Esophagus mucosa (tissue), 1 donor: ENCODE data around the gene HBE1. TPM values are rescaled to one million over a fixed set of nuclear protein-coding genes. Genes with fewer than 3 reads are reported as not detected.
"Not testable (repeated sequence)": the region's sequence is repeated elsewhere in the genome, so short reads cannot be mapped to it uniquely, and the experiment has no call there.

ENCODE experiments used
- ATAC-seq: fragments of 200-7000 bp; cut with Tn5 transposase; one replicate; pipeline ENCODE4 v1.9.1; 2020
- total RNA-seq: library from RNA; stranded (reverse); gene quantifications from one replicate; pipeline ENCODE4 v1.2.4, GENCODE V29; 2023
- donor health status: DM: yes; HTN: yes; CAD: no.

HBE1 gene
- total RNA-seq, 1 donor from 2014 or later = not detected

GRCh38 chr11:5252192-5252918 is 17.4 kb downstream of the HBE1 start:
- ATAC-seq = no peak

GRCh38 chr11:5251746-5252145 is 18.0 kb downstream of the HBE1 start:
- no peak for ATAC-seq

GRCh38 chr11:5250543-5251204 is 19.1 kb downstream of the HBE1 start:
- ATAC-seq = no peak

GRCh38 chr11:5249807-5250396 is 19.8 kb downstream of the HBE1 start, which contains the start of gene HBG1:
HBG1 (minus strand) TSS chr11:5249857; CDS start chr11:5249804, 53 bp downstream.
- not testable (repeated sequence) for ATAC-seq

GRCh38 chr11:5248498-5248897 is 21.2 kb downstream of the HBE1 start:
- ATAC-seq = not testable (repeated sequence)

GRCh38 chr11:5247472-5248192 is 22.1 kb downstream of the HBE1 start:
- no peak for ATAC-seq

GRCh38 chr11:5246772-5247471 is 22.8 kb downstream of the HBE1 start:
- ATAC-seq = no peak

GRCh38 chr11:5245155-5245554 is 24.6 kb downstream of the HBE1 start:
- no peak for ATAC-seq

- ATAC-seq = no peak
These were observed 25.9 kb downstream of the HBE1 start for GRCh38 chr11:5243816-5244180.

- no peak for ATAC-seq
These were observed 26.6 kb downstream of the HBE1 start for GRCh38 chr11:5242933-5243815.

- ATAC-seq = no peak
These were observed 27.5 kb downstream of the HBE1 start for GRCh38 chr11:5242208-5242607.

- no peak for ATAC-seq
These were observed 28.3 kb downstream of the HBE1 start for GRCh38 chr11:5241458-5241857.

- ATAC-seq = no peak
These were observed 29.3 kb downstream of the HBE1 start for GRCh38 chr11:5240458-5240857.

GRCh38 chr11:5240056-5240455 is 29.7 kb downstream of the HBE1 start:
- no peak for ATAC-seq

- no peak for ATAC-seq
These were observed 30.7 kb downstream of the HBE1 start for GRCh38 chr11:5239046-5239445.

- no peak for ATAC-seq
These were observed 31.3 kb downstream of the HBE1 start for GRCh38 chr11:5238486-5238885.

- ATAC-seq = no peak
These were observed 32.3 kb downstream of the HBE1 start for GRCh38 chr11:5237420-5237819.

- ATAC-seq = no peak
These were observed 34.2 kb downstream of the HBE1 start for GRCh38 chr11:5235364-5236095.

- no peak for ATAC-seq
These were observed 35.3 kb downstream of the HBE1 start, which contains the start of gene HBD for GRCh38 chr11:5234381-5234834. HBD (minus strand) TSS chr11:5234483; CDS start chr11:5234433, 50 bp downstream.

- no peak for ATAC-seq
These were observed 36.4 kb downstream of the HBE1 start for GRCh38 chr11:5233307-5233706.

GRCh38 chr11:5232821-5233220 is 36.9 kb downstream of the HBE1 start:
- ATAC-seq = no peak
